B cell (primary cell): ENCODE results near the gene GPI. TPM values are rescaled to one million over a fixed set of nuclear protein-coding genes. Genes with fewer than 3 reads are reported as not detected.

Source experiments
- ATAC-seq: fragments of 200-7000 bp; cut with Tn5 transposase; one replicate; pipeline ENCODE4 v1.10.0; 2021; ENCODE audit warnings: low read depth, mild to moderate bottlenecking, moderate number of reproducible peaks, moderate library complexity
- CTCF ChIA-PET: fragments of 350-600 bp; sonication (Branson Sonifier 250); formaldehyde crosslinking; loops from one replicate; lab custom pipeline; 2021; ENCODE audit warnings: antibody characterized with exemption, inconsistent platforms; lab: Charles Lee
- POLR2A ChIA-PET: fragments of 350-600 bp; sonication (Branson Sonifier 250); formaldehyde crosslinking; loops from one replicate; lab custom pipeline; 2021; ENCODE audit warnings: antibody characterized with exemption; lab: Charles Lee
- DNase-seq: peaks from one replicate; pipeline ENCODE4 v3.0.0; 2013
- H2AFZ ChIP-seq: 2 replicates; pipeline ENCODE4 v1.6.1; 2012; ENCODE audit warnings: mild to moderate bottlenecking, low read depth, low read length; ENCODE audit not compliant: insufficient read depth, poor library complexity, severe bottlenecking
- H3K27ac ChIP-seq, 2 donors: 1 replicate in 1 of 2; 2 replicates in 1 of 2; pipeline ENCODE4 v1.5.1; 2012 to 2013; ENCODE audit warnings: low read length in 2 of 2, mild to moderate bottlenecking in 2 of 2, moderate library complexity in 1 of 2
- H3K27me3 ChIP-seq, 4 experiments: fragments of 200-600 bp in 1 of 4; sonication (generic) in 1 of 4; replicated peaks in 1 of 4; 1 replicate in 2 of 4; 2 replicates in 2 of 4; pipeline versions ENCODE4 v1.6.1 to v1.7.0; 2013 to 2016; ENCODE audit warnings: low read length in 3 of 4, mild to moderate bottlenecking in 2 of 4, mixed read lengths in 1 of 4, moderate library complexity in 1 of 4; ENCODE audit not compliant: insufficient read depth in 4 of 4, control insufficient read depth in 3 of 4; ENCODE audit errors: control extremely low read depth in 1 of 4
- H3K36me3 ChIP-seq, 2 experiments: replicated peaks in 1 of 2; 1 replicate in 1 of 2; 2 replicates in 1 of 2; pipeline versions ENCODE4 v1.6.1 to v1.7.1; 2013; ENCODE audit warnings: low read length in 1 of 2; ENCODE audit not compliant: insufficient read depth in 2 of 2, control insufficient read depth in 1 of 2; ENCODE audit errors: control extremely low read depth in 1 of 2, extremely low read depth in 1 of 2
- H3K4me1 ChIP-seq, 2 donors: fragments of 200-600 bp in 1 of 2; sonication (generic) in 1 of 2; 1 replicate in 1 of 2; 2 replicates in 1 of 2; pipeline versions ENCODE4 v1.5.1 to v1.6.1; 2013 to 2017; ENCODE audit warnings: low read length in 2 of 2; ENCODE audit not compliant: control insufficient read depth in 2 of 2, insufficient read depth in 2 of 2
- H3K4me2 ChIP-seq: replicated peaks from 2 replicates; pipeline ENCODE3; 2012; ENCODE audit warnings: mild to moderate bottlenecking, low read depth, low read length; ENCODE audit not compliant: poor library complexity, severe bottlenecking
- H3K4me3 ChIP-seq, 5 experiments: fragments of 200-600 bp in 1 of 5; sonication (generic) in 1 of 5; 1 replicate in 3 of 5; 2 replicates in 2 of 5; pipeline versions ENCODE4 v1.5.1 to v1.7.0; 2011 to 2016; ENCODE audit warnings: low read length in 4 of 5, mild to moderate bottlenecking in 4 of 5, low read depth in 2 of 5, control low read depth in 1 of 5, moderate library complexity in 1 of 5; ENCODE audit not compliant: insufficient read depth in 1 of 5; ENCODE audit errors: control extremely low read depth in 1 of 5, extremely low read depth in 1 of 5
- H3K79me2 ChIP-seq: fragments of 200-600 bp; sonication (generic); one replicate; pipeline ENCODE4 v1.6.0; 2016; ENCODE audit warnings: low read length; ENCODE audit not compliant: control insufficient read depth, insufficient read depth
- H3K9ac ChIP-seq: fragments of 200-600 bp; sonication (generic); 2 replicates; pipeline ENCODE4 v1.6.1; 2017; ENCODE audit warnings: mild to moderate bottlenecking, low read length, moderate library complexity
- H3K9me3 ChIP-seq, 3 donors: one replicate each; pipeline versions ENCODE4 v1.6.1 to v1.7.1; 2013; ENCODE audit warnings: low read length in 2 of 3; ENCODE audit not compliant: control insufficient read depth in 2 of 3, insufficient read depth in 1 of 3; ENCODE audit errors: control extremely low read depth in 1 of 3
- H4K20me1 ChIP-seq: 2 replicates; pipeline ENCODE4 v1.6.0; 2012; ENCODE audit warnings: mild to moderate bottlenecking, low read length; ENCODE audit not compliant: insufficient read depth, control insufficient read depth, poor library complexity, severe bottlenecking
- H3K27ac Mint-ChIP-seq: one replicate; pipeline ENCODE4 v1.8.0; 2021; ENCODE audit warnings: mixed read lengths
- H3K27me3 Mint-ChIP-seq: one replicate; pipeline ENCODE4 v1.8.0; 2021; ENCODE audit warnings: mixed read lengths
- H3K4me1 Mint-ChIP-seq: one replicate; pipeline ENCODE4 v1.8.0; 2021; ENCODE audit warnings: mixed read lengths
- H3K4me3 Mint-ChIP-seq: one replicate; pipeline ENCODE4 v1.8.0; 2021; ENCODE audit warnings: mixed read lengths
- H3K9me3 Mint-ChIP-seq: one replicate; pipeline ENCODE4 v1.8.0; 2022; ENCODE audit warnings: mixed read lengths; ENCODE audit not compliant: insufficient read depth
- EZH2 ChIP-seq: IDR thresholded peaks from 2 replicates; pipeline ENCODE4 v1.6.1; 2012; ENCODE audit warnings: borderline replicate concordance, low read depth, mild to moderate bottlenecking, moderate library complexity, low read length; ENCODE audit not compliant: insufficient read depth, poor library complexity, severe bottlenecking
- WGBS: methylation state at CpG from one replicate; pipeline ENCODE4 v1.1.5; 2013; ENCODE audit warnings: missing lambda C conversion rate; ENCODE audit not compliant: insufficient coverage; 5-methylcytosine and 5-hydroxymethylcytosine counted together
- intact Hi-C: fragments of 100-400 bp; cut with micrococcal nuclease; formaldehyde crosslinking; loops from one replicate; pipeline ENCODE4 v1.10.0; 2022
- polyA minus RNA-seq: library from RNA; depleted of rRNA, polyadenylated mRNA; stranded (reverse); fragments of >200 nt; gene quantifications from 2 replicates; pipeline ENCODE4 v1.2.3, GENCODE V29; 2012
- polyA plus RNA-seq: library from polyadenylated mRNA; depleted of rRNA; stranded (reverse); fragments of >200 nt; gene quantifications from 2 replicates; pipeline ENCODE4 v1.2.3, GENCODE V29; 2012
- total RNA-seq, 2 donors: library from RNA; stranded (reverse); fragments of 120-200 nt in 1 of 2; gene quantifications; 1 replicate in 1 of 2; 2 replicates in 1 of 2; pipeline versions ENCODE4 v1.2.3 to v1.2.4, GENCODE V29; 2013 to 2022
- TF ChIP-seq, protein P1 (sequence below): fragments of 200-600 bp; IDR thresholded peaks from one replicate; pipeline ENCODE4 v1.8.0; 2022; ENCODE audit warnings: antibody characterized with exemption, mild to moderate bottlenecking

Gene GPI
- 99.3 and 102 TPM in 2 replicates for total RNA-seq
- total RNA-seq (2013): 61.9 TPM
- polyA plus RNA-seq: 60.4 and 74.5 TPM in 2 replicates
- 71.5 and 86.8 TPM in 2 replicates for polyA minus RNA-seq

DNA sequence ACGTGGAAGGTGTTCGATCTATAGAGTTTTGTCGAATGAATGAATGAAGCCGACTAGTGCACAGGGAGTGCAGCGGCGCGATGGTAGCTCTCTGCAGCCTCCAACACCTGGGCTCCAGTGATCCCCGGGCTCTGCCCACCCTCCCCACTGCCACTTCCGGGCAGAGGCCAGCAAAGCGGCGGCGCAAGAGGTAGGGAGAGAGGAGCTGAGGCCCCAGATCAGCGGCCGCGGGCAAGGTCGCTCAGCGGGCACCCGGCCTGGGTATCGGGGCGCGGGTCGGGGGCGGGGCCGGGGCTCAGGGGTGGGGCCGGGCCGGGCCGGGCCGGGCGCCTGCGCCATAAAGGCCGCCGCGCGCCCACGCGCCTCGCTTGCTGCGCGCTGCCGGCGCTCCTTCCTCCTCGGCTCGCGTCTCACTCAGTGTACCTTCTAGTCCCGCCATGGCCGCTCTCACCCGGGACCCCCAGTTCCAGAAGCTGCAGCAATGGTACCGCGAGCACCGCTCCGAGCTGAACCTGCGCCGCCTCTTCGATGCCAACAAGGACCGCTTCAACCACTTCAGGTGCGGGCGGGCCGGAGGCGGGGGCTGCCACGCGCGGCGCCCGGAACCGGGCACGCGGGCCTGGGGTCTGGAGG lies at the start of gene GPI:
Gene GPI, plus strand, starts transcription at position 367 of the 633 bp plus-strand sequence. Its CDS starts 71 bp downstream, at position 438.
- H3K79me2 ChIP-seq: peaks cover 47% of the 10 kb centered on the region
- H3K4me2 ChIP-seq: peak within 1 kb of the TSS; percentile 87
- intact Hi-C loops: loop anchor here (2.0 kb wide), 1 partner anchor 1188 kb away; no protein-coding TSS in a partner anchor

More for the DNA sequence above, at the start of gene GPI:
- Mint-ChIP-seq H3K9me3 (no peaks in the 10 kb centered on the region), H3K27me3 (no peaks in the 10 kb centered on the region), H3K4me1 (peaks cover 23% of the 10 kb centered on the region), H3K4me3 (peak within 1 kb of the TSS; percentile 98), H3K27ac (peak within 1 kb of the TSS; percentile 91)
- WGBS: under 1% methylated on average over 58 of the region's 67 CpGs
- no peaks in the 10 kb centered on the region for H4K20me1 ChIP-seq
- peak within 1 kb of the TSS; percentile 94 for H2AFZ ChIP-seq
- H3K9me3 ChIP-seq: no peaks in the 10 kb centered on the region
- peak within 1 kb of the TSS; percentile 30 to 87 (median 70) for H3K4me3 ChIP-seq
- peak within 1 kb of the TSS; percentile 87 for H3K9ac ChIP-seq
- H3K4me1 ChIP-seq: peaks cover 13 to 25% of the 10 kb centered on the region in 2 donors
- CTCF ChIA-PET: interaction anchor here (1.0 kb wide), 1 partner anchor 10 kb away, joined by 3 read pairs; no protein-coding TSS in a partner anchor
- peaks cover 0 to 27% of the 10 kb centered on the region in 2 experiments for H3K36me3 ChIP-seq
- TF ChIP-seq, protein P1, sequence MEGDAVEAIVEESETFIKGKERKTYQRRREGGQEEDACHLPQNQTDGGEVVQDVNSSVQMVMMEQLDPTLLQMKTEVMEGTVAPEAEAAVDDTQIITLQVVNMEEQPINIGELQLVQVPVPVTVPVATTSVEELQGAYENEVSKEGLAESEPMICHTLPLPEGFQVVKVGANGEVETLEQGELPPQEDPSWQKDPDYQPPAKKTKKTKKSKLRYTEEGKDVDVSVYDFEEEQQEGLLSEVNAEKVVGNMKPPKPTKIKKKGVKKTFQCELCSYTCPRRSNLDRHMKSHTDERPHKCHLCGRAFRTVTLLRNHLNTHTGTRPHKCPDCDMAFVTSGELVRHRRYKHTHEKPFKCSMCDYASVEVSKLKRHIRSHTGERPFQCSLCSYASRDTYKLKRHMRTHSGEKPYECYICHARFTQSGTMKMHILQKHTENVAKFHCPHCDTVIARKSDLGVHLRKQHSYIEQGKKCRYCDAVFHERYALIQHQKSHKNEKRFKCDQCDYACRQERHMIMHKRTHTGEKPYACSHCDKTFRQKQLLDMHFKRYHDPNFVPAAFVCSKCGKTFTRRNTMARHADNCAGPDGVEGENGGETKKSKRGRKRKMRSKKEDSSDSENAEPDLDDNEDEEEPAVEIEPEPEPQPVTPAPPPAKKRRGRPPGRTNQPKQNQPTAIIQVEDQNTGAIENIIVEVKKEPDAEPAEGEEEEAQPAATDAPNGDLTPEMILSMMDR: no peak
- TF ChIP-seq EZH2: no peak
- H3K27me3 ChIP-seq: no peaks in the 10 kb centered on the region
- ATAC-seq (peak; percentile 95), DNase-seq (peak; percentile 80)
- H3K27ac ChIP-seq: peak within 1 kb of the TSS; percentile 7 to 68
- POLR2A ChIA-PET: interaction anchor here (0.6 kb wide), 1 partner anchor 194 kb away, joined by 5 read pairs; no protein-coding TSS in a partner anchor
